Measurements from ENCODE around the gene IL9.

GRCh38 chr5:135915466-135916001 is 19.9 kb upstream of the IL9 start:
- TF ChIP-seq CTCF (IDR thresholded peaks at IDR 0.05) (no peak), POLR2A (IDR thresholded peaks at IDR 0.05) (no peak)
